Transverse colon (tissue), 3 donors: Measurements from ENCODE around the gene SYT7.

Experiments
- CTCF ChIP-seq, 5 experiments: fragments of 200-600 bp in 3 of 5; fragments of 450-650 bp in 2 of 5; sonication (generic) in 3 of 5; IDR thresholded peaks; 1 replicate in 2 of 5; 2 replicates in 3 of 5; pipeline ENCODE4 v1.5.1; 2016 to 2017; ENCODE audit warnings: antibody characterized with exemption in 5 of 5, inconsistent platforms in 3 of 5, mild to moderate bottlenecking in 2 of 5, moderate library complexity in 1 of 5
- EP300 ChIP-seq: sonication (generic); formaldehyde crosslinking; IDR thresholded peaks from one replicate; pipeline ENCODE4 v1.6.1; 2017; ENCODE audit warnings: antibody characterized with exemption, low read depth
- POLR2A ChIP-seq: fragments of 450-650 bp; IDR thresholded peaks from one replicate; pipeline ENCODE4 v1.6.1; 2016; ENCODE audit warnings: antibody characterized with exemption, mild to moderate bottlenecking, moderate library complexity

GRCh38 chr11:61543606-61544306 lies 37.1 kb downstream of the SYT7 start:
- no peak for TF ChIP-seq POLR2A
- no peak for TF ChIP-seq CTCF (IDR thresholded peaks at IDR 0.05)
- no peak for TF ChIP-seq EP300
